Non-pigmented ciliary epithelial cell (primary cell): Measurements from ENCODE around the gene SH3BP4.

Experiments used
- DNase-seq: peaks from one replicate; pipeline ENCODE4 v3.0.0-alpha.2; 2010; ENCODE audit warnings: low read depth

SH3BP4 gene

GRCh38 chr2:234985608-234986245 lies 33.9 kb downstream of the SH3BP4 start:
- no peak for DNase-seq

GRCh38 chr2:234986390-234986789 lies 34.6 kb downstream of the SH3BP4 start:
- DNase-seq: no peak

- no peak for DNase-seq
Measured at GRCh38 chr2:234986876-234987720, 35.3 kb downstream of the SH3BP4 start.

DNA sequence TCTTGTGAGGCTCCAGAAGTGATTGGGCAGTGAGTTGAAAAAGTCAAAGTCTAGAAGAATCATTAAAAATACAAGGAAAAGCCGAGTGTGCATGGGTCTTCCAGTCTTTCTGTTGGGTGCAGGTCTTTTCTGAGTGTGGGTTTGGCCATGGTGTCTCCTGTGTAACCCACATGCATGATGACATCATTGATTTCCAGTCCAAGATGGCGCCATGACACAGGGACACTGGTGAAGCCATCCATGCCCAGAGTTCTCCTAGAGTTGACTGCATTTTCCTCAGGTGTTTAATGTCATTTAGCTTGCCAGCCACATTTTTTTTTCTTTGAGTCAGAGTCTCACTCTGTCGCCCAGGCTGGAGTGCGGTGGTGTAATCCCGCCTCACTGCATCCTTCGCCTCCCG lies 35.9 kb downstream of the SH3BP4 start:
- no peak for DNase-seq

DNA sequence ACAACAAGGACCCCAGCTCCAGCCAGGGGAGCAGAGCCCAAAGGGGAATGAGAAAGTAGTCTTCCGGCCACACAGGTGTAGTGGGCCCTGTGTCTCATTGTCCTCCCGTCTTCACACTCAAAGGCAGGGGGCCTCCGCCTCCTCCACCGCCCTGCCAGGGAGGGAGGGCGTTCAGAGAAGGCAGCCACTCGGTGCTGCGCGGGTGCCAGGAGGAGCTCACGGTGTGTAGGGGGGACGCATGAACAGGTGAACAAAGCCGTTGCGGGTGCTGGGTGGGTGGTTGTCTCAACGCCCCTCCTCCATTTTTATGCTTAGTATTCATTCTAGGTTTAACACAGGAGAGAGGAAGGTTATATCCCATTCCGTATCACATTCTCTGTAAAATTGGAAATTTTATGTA lies 36.7 kb downstream of the SH3BP4 start:
- DNase-seq: no peak

- no peak for DNase-seq
Measured at GRCh38 chr2:234989183-234989701, 37.4 kb downstream of the SH3BP4 start.

DNA sequence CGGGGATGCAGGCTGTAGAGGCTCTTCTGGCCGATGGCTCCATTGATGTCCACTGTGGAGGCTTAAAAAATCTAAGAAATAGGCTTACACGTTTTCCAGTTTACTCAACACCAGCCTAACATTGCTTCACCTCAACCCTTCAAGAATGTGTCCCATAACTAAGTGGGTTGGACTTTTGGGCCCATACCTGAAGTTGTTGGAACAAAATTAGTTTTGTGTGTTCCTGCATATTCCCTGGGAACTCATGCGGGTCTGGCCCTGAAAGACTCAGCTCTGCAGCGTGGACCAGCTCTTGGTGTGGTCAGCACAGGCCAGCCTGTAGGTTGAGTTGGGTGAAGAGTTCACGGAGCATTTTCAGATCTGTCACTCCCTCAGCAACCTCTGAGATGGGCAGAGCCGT lies 38.5 kb downstream of the SH3BP4 start:
- DNase-seq: no peak

DNA sequence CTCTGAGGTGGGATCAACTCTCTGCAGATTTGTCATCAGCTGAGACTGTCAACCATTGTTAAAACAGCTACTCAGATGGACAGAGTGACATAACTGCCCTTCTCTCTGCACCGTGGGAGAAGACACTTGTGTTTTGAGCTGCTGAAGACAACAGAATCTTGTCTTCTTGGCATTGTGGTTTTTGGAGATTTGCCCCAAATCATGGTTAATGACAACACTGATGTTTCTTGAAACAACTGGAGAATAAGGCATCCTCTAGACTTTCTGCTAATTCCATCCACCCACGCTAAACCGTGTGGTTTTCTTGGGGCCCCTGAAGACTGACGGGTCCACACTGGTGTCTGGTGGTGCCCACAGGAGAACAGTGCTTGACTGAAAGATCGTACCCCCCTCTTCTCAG lies 39.5 kb downstream of the SH3BP4 start:
- DNase-seq: no peak

DNA sequence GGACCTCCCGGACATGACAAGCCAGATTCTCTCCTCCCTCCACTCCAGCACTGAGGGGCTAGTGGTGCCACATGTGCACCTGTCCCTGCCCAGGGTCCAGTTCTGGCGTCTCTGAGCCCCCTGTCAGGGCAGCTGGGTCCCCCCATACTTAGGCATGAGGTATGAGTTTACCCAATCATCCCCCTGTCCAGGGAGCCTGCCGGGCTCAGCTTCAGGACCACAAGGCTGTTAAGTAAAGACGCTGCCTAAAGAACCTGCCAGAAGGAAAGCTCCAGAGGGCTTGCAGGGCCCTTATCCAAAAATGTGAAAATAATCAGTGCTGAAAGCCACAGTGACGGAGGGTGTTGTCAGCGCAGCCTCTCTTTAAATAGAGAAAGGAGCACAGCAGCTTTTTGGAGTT lies 40.0 kb downstream of the SH3BP4 start:
- no peak for DNase-seq

DNA sequence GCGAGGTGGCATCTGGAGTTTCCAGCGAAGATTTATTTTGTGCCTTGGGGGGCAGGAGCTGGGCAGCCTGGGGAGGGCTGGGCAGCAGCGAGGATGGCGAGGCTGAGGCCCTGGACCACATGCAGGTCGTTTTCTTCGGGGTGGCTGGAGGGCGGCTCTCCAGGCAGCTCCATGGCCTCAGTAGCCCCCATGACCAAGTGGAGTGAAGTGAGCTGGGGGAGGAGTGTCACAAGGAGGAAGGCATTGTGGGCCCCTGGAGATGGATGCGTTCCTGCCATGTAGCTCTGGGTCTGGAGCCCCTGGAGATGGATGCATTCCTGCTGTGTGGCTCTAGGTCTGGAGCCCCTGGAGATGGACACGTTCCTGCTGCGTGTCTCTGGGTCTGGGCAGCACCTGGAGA lies 40.4 kb downstream of the SH3BP4 start:
- DNase-seq: no peak

- DNase-seq: no peak
Measured at GRCh38 chr2:234992624-234993349, 41.0 kb downstream of the SH3BP4 start.

DNA sequence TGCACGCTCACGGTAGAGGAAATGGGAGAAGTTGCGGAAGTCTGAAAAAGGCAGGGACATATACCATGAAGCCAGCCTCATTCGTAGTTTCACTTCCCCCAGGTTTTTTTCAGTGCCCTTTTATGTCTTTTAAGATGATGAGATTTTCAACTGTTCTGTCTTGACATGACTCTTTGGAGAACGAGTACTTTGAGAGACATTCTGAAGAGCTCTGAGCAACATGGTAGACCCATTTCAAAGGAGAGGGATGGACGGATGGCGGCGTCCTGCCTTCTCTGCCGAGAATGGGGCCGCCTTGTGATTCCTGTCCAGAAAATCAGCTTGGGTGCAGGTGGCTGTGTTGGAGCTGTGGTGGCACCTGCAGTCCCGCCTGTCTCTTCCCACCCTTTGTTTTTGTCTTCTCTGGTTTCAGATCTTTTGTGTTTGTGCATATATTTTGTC lies 41.7 kb downstream of the SH3BP4 start:
- DNase-seq: no peak

GRCh38 chr2:234994438-234995321 lies 42.9 kb downstream of the SH3BP4 start:
- DNase-seq: no peak

DNA sequence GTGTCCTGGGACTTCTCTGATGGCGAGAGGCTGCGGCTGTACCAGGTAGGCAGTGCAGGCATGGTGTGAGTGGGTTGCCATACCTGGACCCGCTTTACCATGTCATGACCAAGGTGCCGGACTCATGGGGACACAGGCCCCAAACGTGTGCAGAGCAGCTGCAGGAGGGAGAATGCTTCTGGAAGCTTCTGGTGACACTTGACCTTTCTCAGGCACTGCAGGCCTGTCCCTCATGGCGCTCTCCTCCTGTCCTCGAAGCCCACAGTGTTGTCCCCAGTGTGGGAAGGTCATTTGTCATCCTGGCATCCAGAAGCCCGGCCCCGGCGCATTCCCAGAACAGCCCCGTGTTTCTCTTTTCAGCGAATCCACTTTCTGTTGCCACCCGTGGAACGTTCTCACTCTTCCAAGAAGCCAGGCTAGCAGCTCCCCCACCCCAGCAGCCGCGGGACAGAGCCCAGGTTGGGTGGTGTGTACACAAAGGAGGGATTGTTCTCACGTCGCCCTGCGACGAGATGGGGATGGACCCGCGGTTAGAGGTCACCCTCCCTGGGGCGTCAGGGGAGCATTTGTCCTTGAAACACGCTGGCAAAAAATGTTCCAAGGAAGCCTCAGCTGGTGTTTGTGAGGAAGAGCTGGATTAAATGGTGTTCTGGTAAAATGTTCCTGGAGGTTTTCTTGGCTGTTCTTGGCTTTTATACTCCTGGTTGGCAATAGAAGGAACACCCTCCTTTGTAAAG lies 43.7 kb downstream of the SH3BP4 start:
- no peak for DNase-seq

DNA sequence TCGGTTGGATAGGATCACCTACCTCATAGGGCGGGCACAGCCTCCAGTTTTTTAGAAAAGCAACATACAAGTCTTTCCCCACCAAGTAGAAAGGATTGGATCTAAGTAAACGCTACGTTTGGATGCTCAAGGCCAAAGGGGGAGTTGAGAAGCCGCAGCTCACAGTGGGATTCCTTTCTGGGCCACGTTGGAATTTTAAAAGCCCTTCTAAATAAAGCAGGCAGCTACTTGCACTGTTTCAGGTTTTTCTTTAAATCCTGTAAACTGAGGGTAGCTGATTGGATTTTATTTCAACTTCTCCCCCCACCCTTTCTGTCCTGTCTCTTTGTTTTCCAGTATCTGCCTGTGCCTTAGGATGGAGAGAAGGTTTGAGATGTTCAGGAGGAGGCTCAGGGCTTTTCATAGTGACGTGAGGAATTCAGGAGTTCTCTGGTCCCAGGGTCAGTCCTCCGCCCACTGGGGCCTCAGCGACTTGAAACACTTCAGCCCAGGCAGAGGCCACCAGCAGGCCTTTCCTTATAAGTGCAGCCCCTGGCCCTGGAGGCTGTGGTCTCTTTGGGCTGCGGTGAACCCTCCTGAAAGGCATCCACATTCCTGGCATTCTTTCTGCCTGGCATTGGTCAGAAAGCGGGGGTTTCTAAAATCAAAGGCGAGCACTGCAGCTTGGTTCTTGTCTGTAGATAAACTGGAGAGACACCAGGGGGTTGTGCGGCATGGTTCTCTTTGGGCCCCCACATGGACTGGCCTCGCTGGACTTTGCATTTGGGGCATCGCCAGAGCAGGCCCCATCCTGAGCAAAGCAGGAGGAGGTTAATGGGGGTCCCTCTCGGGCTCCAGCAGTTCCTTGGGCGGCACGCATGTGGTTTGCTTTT lies 44.5 kb downstream of the SH3BP4 start:
- no peak for DNase-seq

GRCh38 chr2:234996941-234997270 lies 45.1 kb downstream of the SH3BP4 start:
- DNase-seq: no peak

- DNase-seq: no peak
Measured at GRCh38 chr2:234997389-234997788, 45.6 kb downstream of the SH3BP4 start.

- DNase-seq: no peak
Measured at GRCh38 chr2:234998404-234999211, 46.8 kb downstream of the SH3BP4 start.

DNA sequence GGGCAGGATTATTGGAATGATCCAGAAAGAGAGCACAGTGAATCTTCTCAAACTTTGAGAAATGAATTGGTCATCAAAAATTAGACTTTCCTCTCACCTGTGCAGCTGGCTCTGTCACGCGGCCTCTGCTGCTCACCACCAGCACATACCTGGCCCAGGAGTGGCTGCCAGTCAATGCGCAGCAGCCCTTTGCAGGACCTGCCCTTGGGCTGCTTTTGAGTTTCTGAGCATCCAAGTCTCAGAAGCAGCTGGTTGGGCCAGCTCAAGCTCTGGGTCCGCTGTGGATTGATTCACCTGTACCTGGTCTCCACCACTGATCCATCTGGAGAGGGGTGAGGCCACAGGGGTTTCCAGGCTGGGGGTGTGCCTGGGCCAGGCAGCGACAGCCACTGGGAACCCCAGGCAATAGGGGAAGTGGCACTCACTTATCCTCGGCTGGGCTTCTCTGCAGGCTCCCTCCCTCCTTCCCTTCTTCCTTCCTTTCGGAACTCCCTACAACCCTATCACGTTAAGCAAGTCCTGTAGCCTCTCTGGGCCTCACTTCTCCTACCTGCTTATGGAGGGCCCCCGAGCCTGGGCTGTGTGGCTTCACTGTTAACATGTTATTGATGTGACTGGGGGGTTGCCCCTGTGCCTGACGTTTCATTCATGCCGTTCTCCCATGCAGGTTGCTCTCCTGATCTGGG lies 48.1 kb downstream of the SH3BP4 start:
- DNase-seq: no peak
